Ishikawa (cell line): ENCODE results near the gene METTL13.

Source experiments
- TCF12 ChIP-seq: IDR thresholded peaks from 2 replicates; pipeline ENCODE4 v1.6.1; 2012; ENCODE audit warnings: low read depth
- TF ChIP-seq, protein P1 (sequence below): IDR thresholded peaks from 2 replicates; pipeline ENCODE4 v1.6.1; 2012
- TF ChIP-seq, protein P2 (sequence below): IDR thresholded peaks from 2 replicates; pipeline ENCODE4 v1.6.1; 2012

DNA sequence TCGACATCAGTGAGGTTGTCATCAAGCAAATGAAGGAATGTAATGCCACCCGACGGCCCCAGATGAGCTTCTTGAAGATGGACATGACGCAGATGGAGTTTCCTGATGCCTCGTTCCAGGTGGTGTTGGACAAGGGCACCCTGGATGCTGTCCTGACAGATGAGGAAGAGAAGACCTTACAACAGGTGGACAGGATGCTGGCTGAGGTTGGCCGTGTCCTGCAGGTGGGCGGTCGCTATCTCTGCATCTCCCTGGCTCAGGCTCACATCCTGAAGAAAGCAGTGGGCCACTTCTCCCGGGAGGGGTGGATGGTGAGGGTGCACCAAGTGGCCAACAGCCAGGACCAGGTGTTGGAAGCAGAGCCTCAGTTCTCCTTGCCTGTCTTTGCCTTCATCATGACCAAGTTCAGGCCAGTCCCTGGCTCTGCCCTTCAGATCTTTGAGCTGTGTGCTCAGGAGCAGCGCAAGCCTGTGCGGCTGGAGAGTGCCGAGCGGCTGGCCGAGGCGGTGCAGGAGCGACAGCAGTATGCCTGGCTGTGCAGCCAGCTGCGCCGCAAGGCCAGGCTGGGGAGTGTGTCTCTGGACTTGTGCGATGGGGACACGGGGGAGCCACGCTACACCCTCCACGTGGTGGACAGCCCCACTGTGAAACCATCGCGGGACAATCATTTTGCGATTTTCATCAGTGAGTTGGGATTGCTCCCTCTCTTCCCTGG is 2.5 kb downstream of the METTL13 start:
- TF ChIP-seq, protein P1, sequence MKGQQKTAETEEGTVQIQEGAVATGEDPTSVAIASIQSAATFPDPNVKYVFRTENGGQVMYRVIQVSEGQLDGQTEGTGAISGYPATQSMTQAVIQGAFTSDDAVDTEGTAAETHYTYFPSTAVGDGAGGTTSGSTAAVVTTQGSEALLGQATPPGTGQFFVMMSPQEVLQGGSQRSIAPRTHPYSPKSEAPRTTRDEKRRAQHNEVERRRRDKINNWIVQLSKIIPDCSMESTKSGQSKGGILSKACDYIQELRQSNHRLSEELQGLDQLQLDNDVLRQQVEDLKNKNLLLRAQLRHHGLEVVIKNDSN: no peak
- TF ChIP-seq TCF12: no peak
- TF ChIP-seq, protein P2, sequence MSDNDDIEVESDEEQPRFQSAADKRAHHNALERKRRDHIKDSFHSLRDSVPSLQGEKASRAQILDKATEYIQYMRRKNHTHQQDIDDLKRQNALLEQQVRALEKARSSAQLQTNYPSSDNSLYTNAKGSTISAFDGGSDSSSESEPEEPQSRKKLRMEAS: no peak
